Central memory CD8-positive, alpha-beta T cell (primary cell): ENCODE results near the gene ZNF678.
A peak's percentile ranks its signal among the peaks of the same experiment; 100 is the strongest.

Experiments used
- ATAC-seq: fragments of 150-1000 bp; cut with Tn5 transposase; replicated peaks from 2 replicates; pipeline ENCODE4 v1.10.0; 2022; ENCODE audit warnings: mild to moderate bottlenecking, moderate FRiP score, moderate number of reproducible peaks; ENCODE audit not compliant: poor library complexity, severe bottlenecking; ENCODE audit errors: extremely low read depth
- DNase-seq, 2 donors: peaks; one replicate each; pipeline ENCODE4 v3.0.0; 2021; ENCODE audit warnings: low spot score in 2 of 2
- H3K27ac Mint-ChIP-seq: one replicate; pipeline ENCODE4 v1.8.0; 2022; ENCODE audit warnings: low read depth, mild to moderate bottlenecking, moderate library complexity, mixed read lengths
- H3K27me3 Mint-ChIP-seq: one replicate; pipeline ENCODE4 v1.8.0; 2022; ENCODE audit warnings: mixed read lengths
- H3K36me3 Mint-ChIP-seq: one replicate; pipeline ENCODE4 v1.8.0; 2022; ENCODE audit warnings: mild to moderate bottlenecking, moderate library complexity, mixed read lengths; ENCODE audit not compliant: insufficient read depth
- H3K4me1 Mint-ChIP-seq: one replicate; pipeline ENCODE4 v1.8.0; 2022; ENCODE audit warnings: mixed read lengths
- H3K4me3 Mint-ChIP-seq: one replicate; pipeline ENCODE4 v1.8.0; 2022; ENCODE audit warnings: mild to moderate bottlenecking, moderate library complexity, mixed read lengths
- H3K9me3 Mint-ChIP-seq: one replicate; pipeline ENCODE4 v1.8.0; 2022; ENCODE audit warnings: mixed read lengths

ZNF678 gene

GRCh38 chr1:227559499-227559898 lies 3.9 kb upstream of the ZNF678 start:
- peaks cover 8% of the 10 kb centered on the region for H3K4me1 Mint-ChIP-seq
- H3K9me3 Mint-ChIP-seq, result no peaks in the 10 kb centered on the region
- H3K27me3 Mint-ChIP-seq, result no peaks in the 10 kb centered on the region
- peaks cover 14% of the 10 kb centered on the region for H3K36me3 Mint-ChIP-seq
- H3K27ac Mint-ChIP-seq, result no peak overlapping the region
- ATAC-seq, result no peak
- no peak overlapping the region for H3K4me3 Mint-ChIP-seq
- no peak for DNase-seq

- H3K27ac Mint-ChIP-seq, result no peak overlapping the region
- peaks cover 11% of the 10 kb centered on the region for H3K36me3 Mint-ChIP-seq
- ATAC-seq (no peak), DNase-seq (no peak)
- no peak overlapping the region for H3K4me3 Mint-ChIP-seq
- H3K9me3 Mint-ChIP-seq, result no peaks in the 10 kb centered on the region
- H3K27me3 Mint-ChIP-seq, result no peaks in the 10 kb centered on the region
- peaks cover 10% of the 10 kb centered on the region for H3K4me1 Mint-ChIP-seq
These were observed 3.4 kb upstream of the ZNF678 start for GRCh38 chr1:227559926-227560325.

GRCh38 chr1:227560393-227561173 lies 2.8 kb upstream of the ZNF678 start:
- DNase-seq (no peak), ATAC-seq (no peak)
- no peak overlapping the region for H3K4me3 Mint-ChIP-seq
- no peaks in the 10 kb centered on the region for H3K9me3 Mint-ChIP-seq
- no peak overlapping the region for H3K27ac Mint-ChIP-seq
- H3K36me3 Mint-ChIP-seq, result peaks cover 11% of the 10 kb centered on the region
- H3K27me3 Mint-ChIP-seq, result no peaks in the 10 kb centered on the region
- peaks cover 10% of the 10 kb centered on the region for H3K4me1 Mint-ChIP-seq

- DNase-seq (no peak), ATAC-seq (no peak)
- no peak overlapping the region for H3K4me3 Mint-ChIP-seq
- peaks cover 11% of the 10 kb centered on the region for H3K36me3 Mint-ChIP-seq
- peaks cover 13% of the 10 kb centered on the region for H3K4me1 Mint-ChIP-seq
- H3K9me3 Mint-ChIP-seq, result no peaks in the 10 kb centered on the region
- no peak overlapping the region for H3K27ac Mint-ChIP-seq
- H3K27me3 Mint-ChIP-seq, result no peaks in the 10 kb centered on the region
These were observed 2.0 kb upstream of the ZNF678 start for GRCh38 chr1:227561241-227561907.

GRCh38 chr1:227562037-227562436 lies 1.3 kb upstream of the ZNF678 start:
- H3K27ac Mint-ChIP-seq, result no peak overlapping the region
- H3K4me3 Mint-ChIP-seq, result no peak overlapping the region
- H3K4me1 Mint-ChIP-seq, result peaks cover 19% of the 10 kb centered on the region
- H3K36me3 Mint-ChIP-seq, result peaks cover 11% of the 10 kb centered on the region
- DNase-seq, result no peak
- no peaks in the 10 kb centered on the region for H3K9me3 Mint-ChIP-seq
- H3K27me3 Mint-ChIP-seq, result no peaks in the 10 kb centered on the region
- ATAC-seq, result no peak

GRCh38 chr1:227562933-227563323 lies 428 bp upstream of the ZNF678 start:
- Mint-ChIP-seq H3K36me3 (peaks cover 13% of the 10 kb centered on the region), H3K9me3 (no peaks in the 10 kb centered on the region), H3K27ac (peak overlapping the region; percentile 94), H3K4me1 (peaks cover 24% of the 10 kb centered on the region), H3K4me3 (peak overlapping the region; percentile 90), H3K27me3 (no peaks in the 10 kb centered on the region)
- ATAC-seq (no peak), DNase-seq (no peak)

- Mint-ChIP-seq H3K27me3 (no peaks in the 10 kb centered on the region), H3K4me3 (no peak overlapping the region)
- no peak for ATAC-seq
These were observed 3.9 kb downstream of the ZNF678 start for GRCh38 chr1:227567256-227567655.

GRCh38 chr1:227568593-227568992 lies 5.2 kb downstream of the ZNF678 start:
- Mint-ChIP-seq H3K36me3 (peaks cover 5% of the 10 kb centered on the region), H3K27me3 (no peaks in the 10 kb centered on the region), H3K4me1 (peaks cover 49% of the 10 kb centered on the region), H3K27ac (no peak overlapping the region), H3K9me3 (no peaks in the 10 kb centered on the region), H3K4me3 (no peak overlapping the region)
- no peak for ATAC-seq
- no peak for DNase-seq

More at GRCh38 chr1:227567256-227567655, 3.9 kb downstream of the ZNF678 start:
- Mint-ChIP-seq H3K4me1 (peaks cover 43% of the 10 kb centered on the region), H3K36me3 (peaks cover 9% of the 10 kb centered on the region), H3K27ac (no peak overlapping the region), H3K9me3 (no peaks in the 10 kb centered on the region)
- no peak for DNase-seq

GRCh38 chr1:227572752-227573151 lies 9.4 kb downstream of the ZNF678 start:
- Mint-ChIP-seq H3K27me3 (no peaks in the 10 kb centered on the region), H3K4me3 (no peak overlapping the region), H3K9me3 (peaks cover 11% of the 10 kb centered on the region)

GRCh38 chr1:227574926-227575325 lies 11.6 kb downstream of the ZNF678 start:
- Mint-ChIP-seq H3K27me3 (no peaks in the 10 kb centered on the region), H3K4me3 (no peak overlapping the region), H3K27ac (no peak overlapping the region), H3K36me3 (peaks cover 2% of the 10 kb centered on the region), H3K4me1 (peaks cover 70% of the 10 kb centered on the region), H3K9me3 (peaks cover 19% of the 10 kb centered on the region)
- no peak for DNase-seq
- no peak for ATAC-seq

More at GRCh38 chr1:227572752-227573151, 9.4 kb downstream of the ZNF678 start:
- DNase-seq (no peak), ATAC-seq (no peak)
- Mint-ChIP-seq H3K36me3 (peaks cover 4% of the 10 kb centered on the region), H3K4me1 (peaks cover 67% of the 10 kb centered on the region), H3K27ac (no peak overlapping the region)

- peaks cover 68% of the 10 kb centered on the region for H3K4me1 Mint-ChIP-seq
- no peaks in the 10 kb centered on the region for H3K27me3 Mint-ChIP-seq
- ATAC-seq, result no peak
- H3K27ac Mint-ChIP-seq, result no peak overlapping the region
- H3K4me3 Mint-ChIP-seq, result no peak overlapping the region
- no peak for DNase-seq
- peaks cover 19% of the 10 kb centered on the region for H3K9me3 Mint-ChIP-seq
- peaks cover 2% of the 10 kb centered on the region for H3K36me3 Mint-ChIP-seq
These were observed 12.8 kb downstream of the ZNF678 start for GRCh38 chr1:227576189-227576588.

- Mint-ChIP-seq H3K4me1 (peaks cover 68% of the 10 kb centered on the region), H3K4me3 (no peak overlapping the region), H3K9me3 (peaks cover 19% of the 10 kb centered on the region)
These were observed 14.1 kb downstream of the ZNF678 start for GRCh38 chr1:227577500-227577899.

GRCh38 chr1:227583354-227583753 lies 20.0 kb downstream of the ZNF678 start:
- ATAC-seq, result no peak
- Mint-ChIP-seq H3K36me3 (no peaks in the 10 kb centered on the region), H3K4me3 (no peak overlapping the region), H3K9me3 (peaks cover 5% of the 10 kb centered on the region), H3K4me1 (peaks cover 17% of the 10 kb centered on the region), H3K27ac (no peak overlapping the region), H3K27me3 (no peaks in the 10 kb centered on the region)
- DNase-seq, result no peak

More at GRCh38 chr1:227577500-227577899, 14.1 kb downstream of the ZNF678 start:
- no peak for ATAC-seq
- H3K27ac Mint-ChIP-seq, result no peak overlapping the region
- H3K36me3 Mint-ChIP-seq, result peaks cover 2% of the 10 kb centered on the region
- DNase-seq, result no peak
- H3K27me3 Mint-ChIP-seq, result no peaks in the 10 kb centered on the region
